GM18502 (cell line): ENCODE results near the gene HNF4A.

Source experiments
- ATAC-seq: cut with Tn5 transposase; IDR thresholded peaks from one replicate; pipeline ENCODE4 v1.9.1; 2021; ENCODE audit warnings: mild to moderate bottlenecking; ENCODE audit not compliant: unreplicated experiment, poor library complexity

The HNF4A gene

DNA sequence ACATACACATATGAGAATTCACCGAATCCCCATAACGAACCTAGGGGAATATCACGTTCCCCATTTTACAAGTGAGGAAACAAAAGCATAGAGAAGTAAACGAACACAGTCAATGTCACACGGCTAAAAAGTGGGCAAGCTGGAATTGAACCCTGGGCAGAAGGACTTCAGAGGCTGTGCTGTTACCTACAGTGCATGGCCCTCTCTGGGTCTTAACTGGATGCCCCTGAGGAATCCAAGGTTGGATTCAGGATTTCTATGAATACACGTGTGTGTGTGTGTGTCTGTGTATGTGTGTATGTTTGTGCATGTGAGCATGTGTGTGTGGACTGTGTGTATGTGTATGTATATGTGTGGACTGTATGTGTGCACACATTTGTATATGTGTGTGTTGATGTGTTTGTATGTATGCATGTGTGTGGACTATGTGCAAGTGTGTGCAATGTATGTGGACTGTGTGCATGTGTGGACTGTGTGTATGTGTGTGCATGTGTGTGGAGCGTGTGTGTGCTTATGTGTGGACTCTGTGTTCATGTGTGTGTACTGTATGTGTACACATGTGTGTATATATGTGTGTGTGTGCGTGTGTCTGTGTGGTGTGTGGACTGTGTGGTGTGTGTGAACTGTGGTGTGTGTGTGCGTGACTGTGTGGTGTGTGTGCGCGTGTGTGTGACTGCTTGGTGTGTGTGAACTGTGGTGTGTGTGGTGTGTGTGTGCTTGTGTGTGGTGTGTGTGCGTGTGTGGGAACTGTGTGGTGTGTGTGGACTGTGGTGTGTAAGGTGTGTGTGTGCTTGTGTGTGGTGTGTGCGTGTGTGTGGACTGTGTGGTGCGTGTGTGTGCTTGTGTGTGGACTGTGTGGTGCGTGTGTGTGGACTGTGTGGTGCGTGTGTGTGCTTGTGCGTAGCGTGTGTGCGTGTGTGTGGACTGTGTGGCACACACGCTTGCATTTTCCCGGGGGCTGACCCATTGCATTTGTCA lies 49.0 kb downstream of the HNF4A start:
- no peak for ATAC-seq

DNA sequence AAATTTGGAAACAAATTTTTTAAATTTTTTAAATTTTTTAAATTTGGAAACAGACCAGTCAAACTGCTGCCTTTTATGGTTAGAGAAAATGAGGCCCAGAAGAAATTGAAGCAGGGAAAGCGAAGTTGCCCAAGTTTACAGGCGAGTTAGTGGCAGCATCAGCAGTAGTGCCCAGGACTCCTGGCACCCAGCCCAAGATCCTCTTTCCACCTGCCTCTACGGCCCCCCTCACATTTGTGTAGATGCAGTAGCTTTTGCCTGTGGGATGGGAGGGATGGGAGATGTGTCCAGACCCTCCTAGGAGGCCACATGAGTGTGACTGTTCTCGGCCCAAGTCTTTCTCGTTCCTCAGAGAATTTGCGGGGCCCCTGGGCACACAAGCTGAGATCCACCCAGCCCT lies 49.8 kb downstream of the HNF4A start:
- ATAC-seq, result no peak

DNA sequence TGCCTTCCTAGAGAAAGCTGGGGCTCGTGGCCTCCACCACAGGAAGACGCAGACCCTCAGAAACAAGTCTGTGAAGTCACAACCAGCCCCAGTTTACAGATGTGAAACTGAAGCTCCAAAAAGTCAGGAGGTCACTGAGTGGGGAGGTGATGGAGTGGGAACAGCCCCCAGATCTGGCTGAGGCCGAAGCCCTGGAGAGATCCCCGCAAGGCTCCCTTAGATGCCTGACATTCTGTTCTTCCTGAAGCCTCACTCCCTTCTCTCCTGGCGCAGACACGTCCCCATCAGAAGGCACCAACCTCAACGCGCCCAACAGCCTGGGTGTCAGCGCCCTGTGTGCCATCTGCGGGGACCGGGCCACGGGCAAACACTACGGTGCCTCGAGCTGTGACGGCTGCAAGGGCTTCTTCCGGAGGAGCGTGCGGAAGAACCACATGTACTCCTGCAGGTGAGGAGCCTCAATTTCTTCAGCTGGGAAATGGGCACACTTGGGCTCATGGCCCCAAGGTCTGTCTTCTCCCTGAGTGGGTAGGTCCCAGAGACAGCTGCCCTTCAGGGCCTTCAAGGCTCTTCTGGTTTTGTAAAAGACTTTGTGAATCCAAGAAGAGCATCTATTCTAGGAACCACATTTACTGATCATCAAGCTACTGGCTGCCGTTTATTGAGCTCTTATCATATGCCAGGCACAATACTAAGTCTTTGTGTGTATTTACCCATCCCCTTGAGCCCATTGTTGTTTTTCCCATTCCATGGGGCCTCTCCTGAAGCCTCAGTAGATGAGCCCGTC lies 50.5 kb downstream of the HNF4A start:
- no peak for ATAC-seq

DNA sequence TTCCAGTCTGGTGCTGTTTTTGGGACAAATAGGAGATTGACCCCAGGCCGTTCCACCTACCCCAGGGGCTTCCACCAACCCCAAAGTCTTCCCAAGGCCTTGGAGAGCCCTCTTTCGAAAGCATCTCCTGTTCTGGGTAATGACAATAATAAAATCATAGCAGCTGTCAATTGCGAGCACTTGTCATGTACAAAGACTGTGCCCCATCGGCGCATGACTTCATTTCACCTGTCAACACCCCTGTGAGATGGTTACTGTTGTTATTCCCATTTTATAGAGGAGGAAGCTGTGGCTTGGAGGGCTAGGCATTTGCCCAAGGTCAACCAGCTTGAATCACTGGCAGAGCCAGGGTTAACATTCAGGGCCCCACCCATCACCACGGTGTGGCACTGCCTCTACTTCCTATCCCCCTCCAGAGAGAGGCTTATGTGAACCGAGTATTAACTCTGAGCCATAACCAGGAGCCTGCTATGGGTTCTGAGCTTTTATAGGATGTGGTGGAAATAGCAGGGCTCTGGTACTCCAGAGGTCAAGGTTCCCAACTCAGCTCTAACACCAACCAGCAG lies 51.2 kb downstream of the HNF4A start:
- no peak for ATAC-seq

DNA sequence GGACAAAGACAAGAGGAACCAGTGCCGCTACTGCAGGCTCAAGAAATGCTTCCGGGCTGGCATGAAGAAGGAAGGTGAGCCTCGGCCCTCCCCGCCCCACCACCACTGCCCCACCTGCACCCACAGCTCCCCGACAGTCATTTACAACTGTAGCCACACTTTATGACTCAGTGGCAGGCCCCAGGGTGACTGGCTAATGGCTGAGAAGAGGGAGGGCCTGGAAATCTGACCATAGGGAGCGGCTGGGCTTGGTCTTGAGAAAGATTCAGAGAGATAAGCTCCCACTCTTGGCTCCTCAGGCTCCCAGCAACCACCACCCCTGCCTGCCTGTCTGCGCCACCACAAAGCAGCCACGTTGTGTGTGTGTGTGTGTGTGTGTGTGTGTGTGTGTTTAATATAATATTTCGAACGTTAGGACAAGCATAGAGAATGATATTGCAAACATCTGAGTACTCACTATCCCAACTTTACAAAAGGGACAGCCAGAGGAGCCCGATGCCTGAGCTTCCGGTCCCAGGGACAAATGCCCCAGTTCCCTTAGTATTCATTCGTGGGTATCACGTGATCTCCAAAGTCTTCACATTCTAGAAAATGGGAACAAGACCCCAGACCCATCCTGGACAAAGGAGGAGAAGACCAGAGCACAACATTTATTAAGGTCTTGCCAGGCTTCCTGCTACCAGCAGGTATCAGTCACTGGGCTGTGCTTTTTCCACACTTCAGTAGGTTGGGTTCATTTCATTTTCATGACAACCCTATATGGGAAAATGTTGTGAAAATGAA lies 52.1 kb downstream of the HNF4A start:
- no peak for ATAC-seq

DNA sequence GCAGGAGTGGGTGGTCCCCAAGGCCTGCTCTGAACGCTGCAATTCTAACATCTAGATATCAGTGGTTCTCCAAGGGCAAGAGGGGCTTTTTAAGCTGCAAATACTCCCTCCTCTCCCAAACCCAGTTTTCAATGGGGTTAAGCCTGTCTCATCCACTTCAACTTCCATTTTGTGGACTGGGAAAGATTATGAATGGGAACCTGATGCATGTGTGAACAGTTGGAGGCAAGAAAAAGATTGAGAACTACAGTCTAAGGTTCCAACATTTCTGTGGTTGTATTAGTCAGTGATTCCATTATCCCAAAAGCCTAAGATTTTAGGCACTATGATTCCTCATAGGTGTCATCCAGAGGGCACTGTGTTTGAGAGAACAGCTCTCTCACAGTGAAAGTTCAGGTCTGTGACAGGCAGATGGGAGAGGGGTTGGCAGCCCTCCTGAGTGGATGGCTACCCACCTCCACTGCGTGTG lies 53.7 kb downstream of the HNF4A start:
- ATAC-seq, result no peak

DNA sequence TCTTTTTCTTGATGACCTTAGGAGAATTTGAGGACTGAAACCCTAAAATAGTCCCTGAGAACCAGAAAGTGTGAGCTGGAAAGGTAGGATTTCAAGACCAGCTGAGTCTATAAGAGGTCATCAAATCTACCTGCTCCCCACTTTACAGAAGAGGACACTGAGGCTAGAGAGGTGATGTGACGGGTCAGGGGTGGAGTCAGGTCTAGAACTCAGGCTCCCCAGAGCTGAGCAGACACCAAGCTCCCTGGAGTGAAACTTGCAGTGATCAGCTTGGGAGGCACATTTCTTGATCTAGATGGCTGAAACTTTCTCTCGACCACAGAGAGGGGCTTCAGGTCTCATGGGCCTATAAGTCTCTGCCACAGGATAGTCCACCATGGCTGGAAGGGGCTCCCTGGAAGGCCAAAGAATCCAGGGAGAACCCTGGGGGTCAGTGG lies 55.1 kb downstream of the HNF4A start:
- no peak for ATAC-seq

DNA sequence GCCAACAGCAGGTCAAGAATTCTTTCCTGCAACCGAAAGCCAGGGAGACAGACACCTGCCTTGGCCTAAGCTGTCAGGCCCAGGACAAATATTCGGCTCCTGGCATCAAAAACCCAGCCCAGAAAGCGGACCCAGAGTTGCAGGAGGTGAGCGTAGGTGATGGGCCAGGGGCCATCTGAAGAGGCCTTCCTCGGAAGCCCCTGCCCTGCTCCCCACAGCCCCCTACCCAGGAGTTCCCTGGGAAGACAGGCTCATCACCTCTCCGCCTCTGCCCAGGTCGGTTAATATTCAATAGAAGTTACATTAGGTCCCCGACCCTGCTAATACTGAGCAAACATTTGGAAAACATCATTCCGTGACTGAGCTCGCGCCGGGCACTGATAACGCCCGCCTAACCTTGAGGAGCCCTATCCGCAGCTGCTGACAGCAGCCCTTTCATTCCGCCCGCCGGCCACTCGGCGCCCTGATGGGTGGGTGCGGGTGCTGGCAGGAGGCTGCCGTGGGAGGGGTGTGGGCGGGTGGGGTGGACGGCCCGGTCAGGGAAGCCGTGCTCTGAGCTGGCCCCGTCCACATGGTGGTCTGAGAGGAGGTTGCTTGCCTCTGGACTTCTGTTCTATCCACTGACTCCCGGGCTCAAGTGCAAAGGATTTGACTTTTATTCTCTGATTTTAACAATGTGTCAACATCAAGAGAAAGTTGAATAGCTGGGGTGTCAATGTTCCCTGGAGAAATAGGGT lies 55.7 kb downstream of the HNF4A start:
- ATAC-seq, result no peak

DNA sequence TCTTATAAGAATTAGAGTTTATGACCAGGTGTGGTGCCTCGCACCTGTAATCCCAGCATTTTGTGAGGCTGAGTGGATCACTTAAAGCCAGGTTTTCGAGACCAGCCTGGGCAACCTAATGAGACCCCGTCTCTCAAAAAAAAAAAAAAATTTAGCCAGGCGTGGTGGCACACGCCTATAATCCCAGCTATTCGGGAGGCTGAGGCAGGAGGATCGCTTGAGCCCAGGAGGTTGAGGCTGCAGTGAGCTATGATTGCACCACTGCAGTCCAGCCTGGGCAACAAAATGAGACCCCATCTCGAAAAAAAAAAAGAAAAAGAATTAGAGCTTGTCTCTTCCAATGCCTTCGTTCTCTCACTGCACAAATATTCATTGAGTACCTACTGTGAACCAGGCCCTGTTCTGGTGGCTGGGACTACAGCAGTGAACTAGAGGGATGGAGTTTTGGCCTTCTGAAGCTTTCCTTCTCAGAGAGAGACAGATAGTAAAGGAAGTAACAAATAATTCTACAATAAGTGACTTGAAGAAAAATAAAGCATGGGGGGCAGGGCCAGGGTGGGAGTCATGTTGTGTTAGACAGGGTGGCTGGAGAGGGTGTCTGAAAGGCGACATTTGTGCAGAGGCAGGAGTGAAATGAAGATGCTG lies 56.4 kb downstream of the HNF4A start:
- ATAC-seq, result no peak

DNA sequence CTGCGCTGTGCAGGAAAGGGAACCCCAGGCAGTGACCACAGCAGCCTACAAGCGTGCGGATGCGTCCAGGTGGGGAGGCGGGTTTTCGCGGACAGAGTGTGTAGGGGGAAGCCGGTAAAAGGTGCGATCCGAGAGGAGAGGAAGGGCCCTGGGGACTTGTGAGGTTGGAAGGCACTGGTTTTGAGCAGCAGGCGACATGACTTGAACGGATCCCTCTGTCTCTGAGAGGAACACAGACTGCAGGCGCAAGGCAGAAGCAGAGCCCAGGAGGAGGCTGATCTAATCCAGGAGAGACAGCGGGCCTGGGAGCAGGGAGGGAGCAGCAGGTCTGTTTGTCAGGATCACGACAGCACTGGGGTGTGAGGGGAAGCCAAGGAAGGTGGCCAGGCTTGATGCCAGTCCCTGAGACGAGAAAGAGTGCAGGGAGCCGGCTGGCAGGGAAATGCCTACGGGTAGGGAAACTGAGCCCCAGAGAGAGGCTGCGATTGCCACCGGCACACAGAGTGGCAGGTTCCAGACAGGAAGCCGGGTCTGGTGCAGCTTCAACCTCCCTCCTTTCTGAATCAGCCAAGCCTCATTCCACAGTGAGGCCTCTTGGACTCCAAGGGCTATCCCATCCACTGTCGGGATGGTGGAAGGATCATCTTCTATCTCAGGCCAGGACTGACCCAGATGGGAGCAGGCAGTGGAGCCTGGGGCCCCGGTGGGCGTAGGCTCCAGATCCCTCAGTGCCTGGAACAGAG lies 57.1 kb downstream of the HNF4A start:
- ATAC-seq, result no peak

DNA sequence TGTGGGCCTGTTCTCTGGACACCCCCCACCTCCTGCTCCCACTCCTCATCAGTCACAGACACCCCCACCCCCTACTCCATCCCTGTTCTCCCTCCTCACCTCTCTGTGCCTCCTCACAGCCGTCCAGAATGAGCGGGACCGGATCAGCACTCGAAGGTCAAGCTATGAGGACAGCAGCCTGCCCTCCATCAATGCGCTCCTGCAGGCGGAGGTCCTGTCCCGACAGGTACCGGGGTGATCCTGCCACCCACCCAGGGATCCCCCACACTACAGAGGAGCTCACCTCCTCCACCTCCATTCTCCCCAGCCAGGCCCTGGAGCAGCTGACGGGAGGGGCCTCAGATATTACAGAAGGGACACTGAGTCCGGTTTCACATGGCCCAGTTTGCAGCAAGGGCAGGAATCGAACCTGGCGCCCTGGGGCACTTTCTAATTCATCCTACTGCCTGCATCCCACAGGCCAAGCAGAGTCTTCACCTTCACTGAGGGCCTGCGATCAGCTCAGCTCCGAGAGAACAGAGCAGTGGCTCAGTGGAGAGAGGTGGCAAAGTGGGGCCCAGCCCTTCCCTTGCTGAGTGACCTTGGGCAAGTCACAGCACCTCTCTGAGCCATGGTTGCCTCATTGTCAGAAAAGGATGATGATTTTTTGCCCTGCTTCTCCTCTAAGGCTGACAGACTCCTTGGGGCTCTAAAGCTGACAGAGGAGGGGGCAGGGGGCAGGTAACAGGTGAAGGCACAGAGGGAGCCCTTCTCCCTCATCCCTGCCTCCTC lies 58.3 kb downstream of the HNF4A start:
- ATAC-seq, result no peak

DNA sequence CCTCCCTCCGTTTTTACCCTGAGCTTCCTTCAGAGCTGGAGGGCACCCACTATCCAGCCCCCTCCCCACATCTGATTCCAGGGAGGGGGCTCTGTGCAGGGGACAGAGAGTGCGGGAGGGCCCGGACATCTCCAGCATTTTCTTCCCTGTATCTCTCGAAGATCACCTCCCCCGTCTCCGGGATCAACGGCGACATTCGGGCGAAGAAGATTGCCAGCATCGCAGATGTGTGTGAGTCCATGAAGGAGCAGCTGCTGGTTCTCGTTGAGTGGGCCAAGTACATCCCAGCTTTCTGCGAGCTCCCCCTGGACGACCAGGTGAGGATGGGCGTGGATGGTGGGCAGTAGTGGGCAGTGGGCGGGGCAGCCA lies 58.8 kb downstream of the HNF4A start:
- no peak for ATAC-seq

DNA sequence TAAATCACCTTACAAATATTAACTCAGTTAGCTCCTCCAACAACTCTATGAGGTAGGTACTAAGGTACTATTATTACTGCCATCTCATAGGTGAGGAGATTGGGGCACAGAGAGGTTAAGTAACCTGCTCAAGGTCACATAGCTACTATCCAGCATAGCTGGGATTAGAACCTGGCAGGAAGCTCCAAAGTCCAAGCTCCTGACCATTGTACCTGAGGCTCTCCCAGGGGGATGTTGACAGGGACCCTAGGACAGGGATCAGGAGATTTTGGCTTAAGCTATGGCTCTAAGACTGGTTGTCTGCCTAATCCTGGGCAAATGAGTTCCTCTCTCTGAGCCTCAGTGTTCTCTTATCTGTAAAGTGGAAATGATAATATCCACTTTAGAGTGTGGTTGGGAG lies 59.3 kb downstream of the HNF4A start:
- no peak for ATAC-seq

DNA sequence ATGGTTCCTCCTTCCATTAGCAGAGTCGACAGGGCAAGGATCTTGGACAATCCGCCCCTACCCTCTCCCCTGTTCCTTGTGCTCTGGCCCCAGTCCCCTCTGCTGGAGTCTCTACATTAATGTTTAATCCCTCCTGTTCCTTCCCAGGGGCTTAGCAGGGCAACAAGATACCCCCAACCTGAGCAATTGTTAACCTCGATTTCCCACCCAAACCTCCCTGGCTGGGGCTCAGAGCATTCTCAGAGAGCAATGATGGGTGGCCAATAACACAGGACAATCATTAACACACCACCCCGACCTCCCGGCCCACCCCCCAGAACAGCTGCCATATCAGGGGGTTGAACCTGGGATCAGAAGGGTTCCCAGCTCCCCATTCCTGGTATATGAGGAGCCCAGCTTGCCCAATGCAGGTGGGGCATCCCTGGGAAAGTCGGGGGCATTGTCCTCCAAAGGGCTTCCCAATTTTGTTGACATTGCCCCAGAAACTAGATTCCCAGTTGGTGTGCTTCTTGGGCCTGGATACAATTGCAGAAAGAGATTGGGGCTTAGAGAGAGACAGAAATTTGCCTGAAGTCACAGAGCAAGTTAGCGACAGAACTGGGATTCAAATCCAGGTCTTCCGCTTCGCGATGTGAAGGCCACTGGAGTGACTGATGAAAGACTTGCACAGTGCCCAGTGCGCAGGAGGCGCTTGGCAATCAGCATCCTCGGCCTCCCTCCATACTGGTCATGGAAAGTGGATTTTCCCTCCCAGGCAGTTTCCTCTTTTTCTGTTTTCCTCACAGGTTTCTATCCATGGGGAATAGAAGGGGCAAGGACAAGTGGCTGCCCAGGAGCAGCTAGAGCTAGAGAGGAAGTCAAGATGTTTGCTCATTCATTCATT lies 60.6 kb downstream of the HNF4A start:
- ATAC-seq, result no peak

DNA sequence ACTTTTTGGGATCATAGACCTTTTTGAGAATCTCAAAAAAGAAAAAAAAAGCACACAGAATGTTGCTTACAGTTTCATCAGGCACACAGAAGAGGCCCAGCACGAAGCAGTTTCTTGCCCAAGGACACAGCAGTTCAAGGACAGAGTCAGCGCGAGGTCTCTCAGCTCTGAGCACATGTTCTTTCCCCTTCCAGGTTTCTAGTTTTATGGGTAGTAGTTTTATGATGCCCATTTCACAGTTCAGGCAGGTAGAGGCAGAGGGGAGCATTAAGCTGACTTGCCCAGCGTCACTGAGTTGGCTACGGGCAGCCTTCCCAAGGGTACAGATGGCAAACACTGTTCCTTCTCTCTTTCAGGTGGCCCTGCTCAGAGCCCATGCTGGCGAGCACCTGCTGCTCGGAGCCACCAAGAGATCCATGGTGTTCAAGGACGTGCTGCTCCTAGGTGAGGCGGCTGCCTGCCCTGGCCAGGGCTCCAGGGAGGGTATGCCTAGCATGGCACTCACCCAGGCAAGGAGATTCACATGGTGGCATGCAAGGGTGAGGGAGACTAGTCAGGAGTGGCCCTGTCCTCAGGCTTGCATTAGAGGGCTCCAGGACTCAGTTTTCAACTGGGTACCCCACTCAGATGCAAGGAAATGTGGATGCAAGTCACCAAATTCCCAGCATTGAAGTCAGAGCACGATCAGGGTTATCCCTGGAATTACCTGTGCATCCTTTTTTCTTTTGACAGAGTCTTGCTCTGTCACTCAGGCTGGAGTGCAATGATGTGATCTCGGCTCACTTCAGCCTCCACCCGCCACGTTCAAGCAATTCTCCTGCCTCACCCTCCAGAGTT lies 62.8 kb downstream of the HNF4A start:
- ATAC-seq, result no peak
